Measurements from ENCODE around the gene SCARF2. TPM values are rescaled to one million over a fixed set of nuclear protein-coding genes. Genes with fewer than 3 reads are reported as not detected.

The SCARF2 gene
- total RNA-seq, 1 donor from 2014 or later = 47.2 TPM

- Mint-ChIP-seq H3K4me1 (peaks cover 4% of the 10 kb centered on the region), H3K27me3 (ENCODE audit: low read depth) (peaks cover 1% of the 10 kb centered on the region), H3K9me3 (no peaks in the 10 kb centered on the region), H3K4me3 (no peak overlapping the region), H3K27ac (no peak overlapping the region), H3K36me3 (peaks cover 22% of the 10 kb centered on the region)
- DNase-seq (ENCODE audit: low spot score in 2 of 2, unreplicated experiment in 2 of 2) = no peak
- TF ChIP-seq, protein P1, sequence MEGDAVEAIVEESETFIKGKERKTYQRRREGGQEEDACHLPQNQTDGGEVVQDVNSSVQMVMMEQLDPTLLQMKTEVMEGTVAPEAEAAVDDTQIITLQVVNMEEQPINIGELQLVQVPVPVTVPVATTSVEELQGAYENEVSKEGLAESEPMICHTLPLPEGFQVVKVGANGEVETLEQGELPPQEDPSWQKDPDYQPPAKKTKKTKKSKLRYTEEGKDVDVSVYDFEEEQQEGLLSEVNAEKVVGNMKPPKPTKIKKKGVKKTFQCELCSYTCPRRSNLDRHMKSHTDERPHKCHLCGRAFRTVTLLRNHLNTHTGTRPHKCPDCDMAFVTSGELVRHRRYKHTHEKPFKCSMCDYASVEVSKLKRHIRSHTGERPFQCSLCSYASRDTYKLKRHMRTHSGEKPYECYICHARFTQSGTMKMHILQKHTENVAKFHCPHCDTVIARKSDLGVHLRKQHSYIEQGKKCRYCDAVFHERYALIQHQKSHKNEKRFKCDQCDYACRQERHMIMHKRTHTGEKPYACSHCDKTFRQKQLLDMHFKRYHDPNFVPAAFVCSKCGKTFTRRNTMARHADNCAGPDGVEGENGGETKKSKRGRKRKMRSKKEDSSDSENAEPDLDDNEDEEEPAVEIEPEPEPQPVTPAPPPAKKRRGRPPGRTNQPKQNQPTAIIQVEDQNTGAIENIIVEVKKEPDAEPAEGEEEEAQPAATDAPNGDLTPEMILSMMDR (IDR thresholded peaks at IDR 0.05; ENCODE audit: unreplicated experiment) = no peak
These were observed 12.6 kb downstream of the SCARF2 start for GRCh38 chr22:20424932-20425565.

DNA sequence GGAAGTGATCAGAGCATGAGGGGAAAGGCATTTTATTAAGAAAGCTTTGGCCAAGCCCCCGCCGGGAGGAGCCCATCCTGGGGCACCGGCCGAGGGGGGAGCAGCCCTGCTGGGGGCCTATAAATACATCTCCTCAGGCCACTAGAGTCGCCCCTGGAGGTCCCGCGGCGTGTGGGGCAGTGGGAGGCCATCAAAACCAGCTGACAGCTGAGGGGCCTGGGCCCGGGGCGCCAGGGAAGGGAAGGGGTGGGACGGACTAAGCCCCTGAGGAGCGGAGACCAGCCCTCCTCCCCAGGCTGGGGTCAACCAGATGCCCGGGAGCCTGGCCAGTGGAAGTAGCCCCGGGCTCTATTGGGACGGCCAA is 13.1 kb downstream of the SCARF2 start:
- TF ChIP-seq, protein P1 (IDR thresholded peaks at IDR 0.05; ENCODE audit: unreplicated experiment) = no peak
- H3K27me3 Mint-ChIP-seq (ENCODE audit: low read depth) = peaks cover 1% of the 10 kb centered on the region
- no peak overlapping the region for H3K4me3 Mint-ChIP-seq
- H3K36me3 Mint-ChIP-seq = peaks cover 22% of the 10 kb centered on the region
- DNase-seq (ENCODE audit: low spot score in 2 of 2, unreplicated experiment in 2 of 2) = no peak
- no peak overlapping the region for H3K27ac Mint-ChIP-seq
- no peaks in the 10 kb centered on the region for H3K9me3 Mint-ChIP-seq
- H3K4me1 Mint-ChIP-seq = peaks cover 4% of the 10 kb centered on the region

DNA sequence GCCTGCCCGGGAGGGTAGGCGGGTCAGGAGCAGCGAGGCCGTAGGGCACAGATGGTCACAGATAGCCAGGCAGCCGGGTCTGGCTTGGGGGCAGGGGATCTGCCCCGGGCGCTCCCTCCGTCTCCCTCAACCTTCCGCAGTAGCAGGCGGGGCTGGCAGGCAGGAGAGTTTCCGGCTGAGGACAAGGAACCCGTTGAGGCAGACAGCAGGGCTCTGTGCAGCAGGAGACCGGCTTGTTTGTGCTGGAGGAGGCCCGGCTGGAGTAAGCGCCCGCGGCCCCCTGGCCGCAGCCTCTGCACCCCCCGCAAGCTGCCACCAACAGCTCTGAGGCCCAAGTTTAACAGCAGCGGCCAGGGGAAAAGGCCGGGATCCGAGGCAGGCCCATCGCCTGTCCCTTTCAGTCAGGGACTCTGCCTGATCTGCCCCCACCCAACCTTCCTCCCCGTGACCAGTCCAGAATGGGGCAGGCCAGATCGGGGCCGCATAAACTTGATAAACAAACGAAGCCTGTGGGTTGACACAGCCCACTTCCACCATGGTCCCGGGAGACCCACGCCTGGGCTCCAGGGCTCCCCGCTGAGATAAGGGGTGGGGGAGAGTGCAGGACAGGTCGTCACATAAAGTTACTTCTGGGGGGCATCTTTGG is 13.6 kb downstream of the SCARF2 start:
- TF ChIP-seq, protein P1 (IDR thresholded peaks at IDR 0.05; ENCODE audit: unreplicated experiment) = no peak
- DNase-seq (ENCODE audit: low spot score in 2 of 2, unreplicated experiment in 2 of 2) = no peak
- H3K36me3 Mint-ChIP-seq = peaks cover 21% of the 10 kb centered on the region
- H3K4me3 Mint-ChIP-seq = no peak overlapping the region
- peak overlapping the region; percentile 74 for H3K27ac Mint-ChIP-seq
- H3K9me3 Mint-ChIP-seq = no peaks in the 10 kb centered on the region
- H3K27me3 Mint-ChIP-seq (ENCODE audit: low read depth) = peaks cover 1% of the 10 kb centered on the region
- H3K4me1 Mint-ChIP-seq = peaks cover 4% of the 10 kb centered on the region

DNA sequence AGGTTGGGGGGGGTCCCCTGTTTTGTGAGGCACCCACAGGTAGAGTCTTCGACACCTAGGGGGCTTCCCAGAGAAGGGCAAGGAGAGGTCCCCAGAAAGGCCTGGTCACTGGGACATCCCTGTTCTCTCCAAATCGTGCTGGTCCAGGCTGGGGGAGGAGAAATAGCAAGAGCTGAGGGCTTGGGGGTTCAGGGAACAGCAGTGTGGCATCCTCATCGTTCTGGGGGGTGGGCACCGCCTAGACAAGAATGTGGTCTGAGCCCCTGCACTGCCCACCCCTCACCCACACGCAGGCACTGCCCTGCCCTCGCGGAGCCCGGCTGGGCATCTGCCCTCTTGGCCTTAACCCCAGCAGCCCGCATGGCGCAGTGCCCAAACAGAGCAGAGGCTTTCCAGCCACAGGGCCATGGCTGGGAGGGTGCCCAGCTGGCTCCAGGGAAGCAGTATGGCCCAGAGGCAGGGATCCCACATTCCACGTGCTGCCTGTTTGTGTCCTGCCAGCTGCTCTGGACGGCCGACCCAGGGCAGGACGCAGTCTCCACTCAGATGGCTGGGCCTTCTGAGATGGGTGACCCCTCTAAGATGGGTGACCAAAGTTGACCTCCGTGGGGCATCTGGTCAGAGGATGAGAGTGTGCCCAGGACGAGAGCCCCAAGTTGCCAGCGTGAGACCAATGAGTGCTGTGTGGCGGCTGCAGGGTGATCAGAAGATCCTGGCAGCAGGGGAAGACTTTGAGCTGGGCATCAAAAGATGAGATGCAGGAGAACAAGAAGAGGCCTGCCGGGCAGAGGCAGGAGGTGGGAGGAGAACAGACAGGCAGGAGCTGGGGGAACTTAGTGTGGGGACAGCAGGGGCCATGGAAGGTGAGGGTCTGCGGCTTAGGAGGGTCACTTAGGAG is 14.4 kb downstream of the SCARF2 start:
- H3K27me3 Mint-ChIP-seq (ENCODE audit: low read depth) = no peaks in the 10 kb centered on the region
- H3K27ac Mint-ChIP-seq = peak overlapping the region; percentile 74
- peaks cover 4% of the 10 kb centered on the region for H3K4me1 Mint-ChIP-seq
- DNase-seq (ENCODE audit: low spot score in 2 of 2, unreplicated experiment in 2 of 2) = no peak
- TF ChIP-seq, protein P1 (IDR thresholded peaks at IDR 0.05; ENCODE audit: unreplicated experiment) = no peak
- H3K4me3 Mint-ChIP-seq = no peak overlapping the region
- peaks cover 15% of the 10 kb centered on the region for H3K36me3 Mint-ChIP-seq
- no peaks in the 10 kb centered on the region for H3K9me3 Mint-ChIP-seq

GRCh38 chr22:20422271-20423007 is 15.2 kb downstream of the SCARF2 start:
- TF ChIP-seq, protein P1 (IDR thresholded peaks at IDR 0.05; ENCODE audit: unreplicated experiment) = no peak
- Mint-ChIP-seq H3K4me1 (peaks cover 4% of the 10 kb centered on the region), H3K4me3 (no peak overlapping the region), H3K36me3 (peaks cover 13% of the 10 kb centered on the region), H3K9me3 (no peaks in the 10 kb centered on the region), H3K27me3 (ENCODE audit: low read depth) (no peaks in the 10 kb centered on the region), H3K27ac (no peak overlapping the region)
- DNase-seq (ENCODE audit: low spot score in 2 of 2, unreplicated experiment in 2 of 2) = no peak

Measured in mesothelial cell of epicardium (in vitro differentiated cells).